Measurements from ENCODE around the gene LATS1. TPM values are rescaled to one million over a fixed set of nuclear protein-coding genes. Genes with fewer than 3 reads are reported as not detected.
A peak's percentile ranks its signal among the peaks of the same experiment; 100 is the strongest.

Gene LATS1
- total RNA-seq, 1 experiment from 2014 or later, result 39.6 TPM

GRCh38 chr6:149636124-149636523 is 81.8 kb downstream of the LATS1 start:
- no peak overlapping the region for H3K4me3 ChIP-seq (ENCODE audit: low read depth, low read length, poor library complexity, severe bottlenecking)
- intact Hi-C loops (cut with micrococcal nuclease; ENCODE audit: unreplicated experiment), result no loop called here
- peaks cover 3% of the 10 kb centered on the region for H3K36me3 ChIP-seq (ENCODE audit: insufficient read depth, low read length, poor library complexity, severe bottlenecking)
- H3K27ac ChIP-seq (ENCODE audit: low read depth, low read length, poor library complexity, severe bottlenecking), result no peak overlapping the region
- no peaks in the 10 kb centered on the region for H3K9me3 ChIP-seq (ENCODE audit: low read depth, low read length, poor library complexity, severe bottlenecking)
- BruUV-seq (replicated peaks), result no TSS peak
- ChIA-PET CTCF (no interaction called here), POLR2A (ENCODE audit: low non-redundant PET) (interaction anchor here (0.7 kb wide), 1 partner anchor 86 kb away, joined by 6 read pairs; no protein-coding TSS in a partner anchor)
- no peaks in the 10 kb centered on the region for H3K27me3 ChIP-seq (replicated peaks; ENCODE audit: insufficient read depth, low read depth, low read length, poor library complexity)
- TF ChIP-seq EZH2 (IDR thresholded peaks at IDR 0.05; ENCODE audit: borderline replicate concordance, low read depth, low read length, poor library complexity, severe bottlenecking), result no peak
- TF ChIP-seq, protein P1, sequence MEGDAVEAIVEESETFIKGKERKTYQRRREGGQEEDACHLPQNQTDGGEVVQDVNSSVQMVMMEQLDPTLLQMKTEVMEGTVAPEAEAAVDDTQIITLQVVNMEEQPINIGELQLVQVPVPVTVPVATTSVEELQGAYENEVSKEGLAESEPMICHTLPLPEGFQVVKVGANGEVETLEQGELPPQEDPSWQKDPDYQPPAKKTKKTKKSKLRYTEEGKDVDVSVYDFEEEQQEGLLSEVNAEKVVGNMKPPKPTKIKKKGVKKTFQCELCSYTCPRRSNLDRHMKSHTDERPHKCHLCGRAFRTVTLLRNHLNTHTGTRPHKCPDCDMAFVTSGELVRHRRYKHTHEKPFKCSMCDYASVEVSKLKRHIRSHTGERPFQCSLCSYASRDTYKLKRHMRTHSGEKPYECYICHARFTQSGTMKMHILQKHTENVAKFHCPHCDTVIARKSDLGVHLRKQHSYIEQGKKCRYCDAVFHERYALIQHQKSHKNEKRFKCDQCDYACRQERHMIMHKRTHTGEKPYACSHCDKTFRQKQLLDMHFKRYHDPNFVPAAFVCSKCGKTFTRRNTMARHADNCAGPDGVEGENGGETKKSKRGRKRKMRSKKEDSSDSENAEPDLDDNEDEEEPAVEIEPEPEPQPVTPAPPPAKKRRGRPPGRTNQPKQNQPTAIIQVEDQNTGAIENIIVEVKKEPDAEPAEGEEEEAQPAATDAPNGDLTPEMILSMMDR (conservative IDR thresholded peaks at IDR 0.05; ENCODE audit: low read depth, low read length), result no peak
- no peaks in the 10 kb centered on the region for H3K4me1 ChIP-seq (ENCODE audit: insufficient read depth, low read length, poor library complexity, severe bottlenecking)
- peak; percentile 58 for DNase-seq (ENCODE audit: low spot score)

GRCh38 chr6:149634315-149634714 is 83.6 kb downstream of the LATS1 start:
- Histone ChIP-seq H3K27me3 (replicated peaks; ENCODE audit: insufficient read depth, low read depth, low read length, poor library complexity) (no peaks in the 10 kb centered on the region), H3K9me3 (ENCODE audit: low read depth, low read length, poor library complexity, severe bottlenecking) (no peaks in the 10 kb centered on the region), H3K4me3 (ENCODE audit: low read depth, low read length, poor library complexity, severe bottlenecking) (no peak overlapping the region), H3K36me3 (ENCODE audit: insufficient read depth, low read length, poor library complexity, severe bottlenecking) (peaks cover 3% of the 10 kb centered on the region), H3K4me1 (ENCODE audit: insufficient read depth, low read length, poor library complexity, severe bottlenecking) (no peaks in the 10 kb centered on the region), H3K27ac (ENCODE audit: low read depth, low read length, poor library complexity, severe bottlenecking) (no peak overlapping the region)
- no TSS peak for BruUV-seq (replicated peaks)
- POLR2A ChIA-PET (ENCODE audit: low non-redundant PET), result no interaction called here
- CTCF ChIA-PET, result no interaction called here
- intact Hi-C loops (cut with micrococcal nuclease; ENCODE audit: unreplicated experiment), result no loop called here
- no peak for DNase-seq (ENCODE audit: low spot score)
- TF ChIP-seq, protein P1 (conservative IDR thresholded peaks at IDR 0.05; ENCODE audit: low read depth, low read length), result no peak
- TF ChIP-seq EZH2 (IDR thresholded peaks at IDR 0.05; ENCODE audit: borderline replicate concordance, low read depth, low read length, poor library complexity, severe bottlenecking), result no peak

- Histone ChIP-seq H3K27me3 (replicated peaks; ENCODE audit: insufficient read depth, low read depth, low read length, poor library complexity) (no peaks in the 10 kb centered on the region), H3K27ac (ENCODE audit: low read depth, low read length, poor library complexity, severe bottlenecking) (no peak overlapping the region), H3K4me1 (ENCODE audit: insufficient read depth, low read length, poor library complexity, severe bottlenecking) (no peaks in the 10 kb centered on the region), H3K36me3 (ENCODE audit: insufficient read depth, low read length, poor library complexity, severe bottlenecking) (no peaks in the 10 kb centered on the region), H3K9me3 (ENCODE audit: low read depth, low read length, poor library complexity, severe bottlenecking) (no peaks in the 10 kb centered on the region), H3K4me3 (ENCODE audit: low read depth, low read length, poor library complexity, severe bottlenecking) (no peak overlapping the region)
- ChIA-PET POLR2A (ENCODE audit: low non-redundant PET) (no interaction called here), CTCF (no interaction called here)
- TF ChIP-seq, protein P1 (conservative IDR thresholded peaks at IDR 0.05; ENCODE audit: low read depth, low read length), result no peak
- no peak for TF ChIP-seq EZH2 (IDR thresholded peaks at IDR 0.05; ENCODE audit: borderline replicate concordance, low read depth, low read length, poor library complexity, severe bottlenecking)
- intact Hi-C loops (cut with micrococcal nuclease; ENCODE audit: unreplicated experiment), result no loop called here
- BruUV-seq (replicated peaks), result no TSS peak
- DNase-seq (ENCODE audit: low spot score), result no peak
Observed at GRCh38 chr6:149628875-149629510, 88.9 kb downstream of the LATS1 start.

Data from A673 (cell line).